OCI-LY1 (cell line): ENCODE data around the gene CRY2.

ENCODE experiments used
- H2AFZ ChIP-seq: fragments of 200-600 bp; sonication (generic), shearing (Covaris generic); 2 replicates; pipeline ENCODE4 v1.6.0; 2014; ENCODE audit warnings: antibody characterized with exemption, mild to moderate bottlenecking, low read length
- H3F3A ChIP-seq: fragments of 200-600 bp; sonication (generic), shearing (Covaris generic); 2 replicates; pipeline ENCODE4 v1.6.0; 2014; ENCODE audit warnings: mild to moderate bottlenecking, antibody characterized with exemption, low read length, moderate library complexity; ENCODE audit not compliant: insufficient read depth
- H3K27ac ChIP-seq: fragments of 200-600 bp; sonication (generic); 2 replicates; pipeline ENCODE4 v1.5.1; 2014; ENCODE audit warnings: low read length, mixed run types, mild to moderate bottlenecking, low read depth; ENCODE audit not compliant: poor library complexity, severe bottlenecking
- H3K27me3 ChIP-seq: fragments of 200-600 bp; sonication (generic); 2 replicates; pipeline ENCODE4 v1.6.0; 2014; ENCODE audit warnings: antibody characterized with exemption, mild to moderate bottlenecking, low read length, moderate library complexity; ENCODE audit not compliant: insufficient read depth
- H3K36me3 ChIP-seq: fragments of 200-600 bp; sonication (generic); 2 replicates; pipeline ENCODE4 v1.6.1; 2014; ENCODE audit warnings: mild to moderate bottlenecking, antibody characterized with exemption, low read length, moderate library complexity, mixed read lengths; ENCODE audit not compliant: insufficient read depth
- H3K4me1 ChIP-seq: fragments of 200-600 bp; sonication (generic); 2 replicates; pipeline ENCODE4 v1.5.1; 2014; ENCODE audit warnings: mild to moderate bottlenecking, low read length, moderate library complexity; ENCODE audit not compliant: insufficient read depth, severe bottlenecking
- H3K4me2 ChIP-seq: fragments of 200-600 bp; sonication (generic), shearing (Covaris generic); 2 replicates; pipeline ENCODE4 v1.6.1; 2014; ENCODE audit warnings: low read length
- H3K4me3 ChIP-seq: fragments of 200-600 bp; sonication (generic); 2 replicates; pipeline ENCODE4 v1.5.1; 2014; ENCODE audit warnings: low read length, low read depth, mild to moderate bottlenecking, mixed read lengths; ENCODE audit not compliant: poor library complexity, severe bottlenecking
- H3K79me2 ChIP-seq: fragments of 200-600 bp; shearing (Covaris generic); 2 replicates; pipeline ENCODE4 v1.6.1; 2016; ENCODE audit warnings: mixed run types, low read length, mixed read lengths; ENCODE audit not compliant: insufficient read depth
- H3K9ac ChIP-seq: fragments of 200-600 bp; sonication (generic), shearing (Covaris generic); 2 replicates; pipeline ENCODE4 v1.6.1; 2014; ENCODE audit warnings: mild to moderate bottlenecking, low read length, mixed read lengths
- H3K9me2 ChIP-seq: fragments of 200-600 bp; sonication (generic), shearing (Covaris generic); 2 replicates; pipeline ENCODE4 v1.6.1; 2014; ENCODE audit warnings: low read depth, mild to moderate bottlenecking, low read length, mixed read lengths
- H3K9me3 ChIP-seq: fragments of 200-600 bp; shearing (Covaris generic); 2 replicates; pipeline ENCODE4 v1.6.1; 2014; ENCODE audit warnings: low read length, mixed read lengths
- H4K20me1 ChIP-seq: fragments of 200-600 bp; sonication (generic), shearing (Covaris generic); 2 replicates; pipeline ENCODE4 v1.6.0; 2016; ENCODE audit warnings: mild to moderate bottlenecking, low read length; ENCODE audit not compliant: insufficient read depth
- EZH2 ChIP-seq: fragments of 200-600 bp; sonication (generic), shearing (Covaris generic); IDR thresholded peaks from 2 replicates; pipeline ENCODE4 v1.8.0; 2017; ENCODE audit warnings: borderline replicate concordance, mixed run types, mild to moderate bottlenecking, antibody characterized with exemption, low read length, moderate library complexity, mixed read lengths
- TF ChIP-seq, protein P1 (sequence below): fragments of 200-600 bp; sonication (generic), shearing (Covaris generic); IDR thresholded peaks from 2 replicates; pipeline ENCODE4 v1.5.1; 2017; ENCODE audit warnings: mild to moderate bottlenecking, antibody characterized with exemption, low read length, moderate library complexity, mixed read lengths

The CRY2 gene

GRCh38 chr11:45884596-45885185, 37.4 kb downstream of the CRY2 start:
- Histone ChIP-seq H3K4me1 (peaks cover 9% of the 10 kb centered on the region), H3K9me2 (no peaks in the 10 kb centered on the region), H4K20me1 (no peaks in the 10 kb centered on the region), H3F3A (no peaks in the 10 kb centered on the region), H3K27me3 (no peaks in the 10 kb centered on the region), H3K4me3 (peak overlapping the region; percentile 55), H3K79me2 (no peaks in the 10 kb centered on the region), H3K36me3 (no peaks in the 10 kb centered on the region), H3K9me3 (no peaks in the 10 kb centered on the region), H3K4me2 (peak overlapping the region; percentile 72), H3K9ac (no peak overlapping the region), H3K27ac (no peak overlapping the region), H2AFZ (no peak overlapping the region)
- TF ChIP-seq, protein P1, sequence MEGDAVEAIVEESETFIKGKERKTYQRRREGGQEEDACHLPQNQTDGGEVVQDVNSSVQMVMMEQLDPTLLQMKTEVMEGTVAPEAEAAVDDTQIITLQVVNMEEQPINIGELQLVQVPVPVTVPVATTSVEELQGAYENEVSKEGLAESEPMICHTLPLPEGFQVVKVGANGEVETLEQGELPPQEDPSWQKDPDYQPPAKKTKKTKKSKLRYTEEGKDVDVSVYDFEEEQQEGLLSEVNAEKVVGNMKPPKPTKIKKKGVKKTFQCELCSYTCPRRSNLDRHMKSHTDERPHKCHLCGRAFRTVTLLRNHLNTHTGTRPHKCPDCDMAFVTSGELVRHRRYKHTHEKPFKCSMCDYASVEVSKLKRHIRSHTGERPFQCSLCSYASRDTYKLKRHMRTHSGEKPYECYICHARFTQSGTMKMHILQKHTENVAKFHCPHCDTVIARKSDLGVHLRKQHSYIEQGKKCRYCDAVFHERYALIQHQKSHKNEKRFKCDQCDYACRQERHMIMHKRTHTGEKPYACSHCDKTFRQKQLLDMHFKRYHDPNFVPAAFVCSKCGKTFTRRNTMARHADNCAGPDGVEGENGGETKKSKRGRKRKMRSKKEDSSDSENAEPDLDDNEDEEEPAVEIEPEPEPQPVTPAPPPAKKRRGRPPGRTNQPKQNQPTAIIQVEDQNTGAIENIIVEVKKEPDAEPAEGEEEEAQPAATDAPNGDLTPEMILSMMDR = no peak
- TF ChIP-seq EZH2 = no peak

DNA sequence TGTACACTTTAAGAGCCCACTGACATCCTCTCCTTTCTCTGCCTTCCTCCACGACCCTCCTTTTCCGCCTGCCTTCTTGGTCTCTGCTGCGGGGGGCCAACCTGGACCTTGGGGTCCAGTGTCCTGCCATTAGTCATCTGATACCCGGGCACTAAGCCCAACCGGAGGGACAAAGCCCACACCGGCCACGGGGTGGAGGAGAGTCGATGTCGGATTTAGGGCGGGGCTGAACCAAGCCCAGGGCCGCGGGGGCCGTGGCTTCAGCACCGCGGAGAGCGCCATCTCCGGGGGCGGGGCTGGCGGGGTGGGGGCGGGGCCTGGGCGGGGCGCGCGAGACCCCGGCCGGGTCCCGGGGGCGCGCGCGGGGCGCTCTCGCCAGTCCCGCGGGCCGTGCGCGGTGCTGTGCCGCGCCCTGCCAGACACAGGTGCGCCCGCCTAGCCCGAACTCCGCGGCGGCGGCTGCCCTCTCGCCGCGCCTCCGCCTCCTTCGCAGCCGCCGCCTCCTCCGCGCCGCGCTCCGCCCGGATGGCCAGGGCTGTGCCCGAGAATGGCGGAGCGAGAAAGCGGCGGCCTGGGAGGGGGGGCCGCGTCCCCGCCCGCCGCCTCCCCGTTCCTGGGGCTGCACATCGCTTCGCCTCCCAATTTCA, 38.1 kb downstream of the CRY2 start, which contains the start of gene MAPK8IP1:
TSS of gene MAPK8IP1 (plus strand) at position 378 of the 647 bp plus-strand sequence. CDS start at position 548, 170 bp downstream.
- H3F3A ChIP-seq = no peaks in the 10 kb centered on the region
- peak within 1 kb of the TSS; percentile 37; the same call in 1 of the 2 replicates for H3K9ac ChIP-seq
- no peaks in the 10 kb centered on the region for H3K36me3 ChIP-seq
- no peak within 1 kb of the TSS for H2AFZ ChIP-seq
- no peaks in the 10 kb centered on the region for H3K9me3 ChIP-seq
- no peaks in the 10 kb centered on the region for H3K79me2 ChIP-seq
- no peak within 1 kb of the TSS for H3K27ac ChIP-seq
- H3K9me2 ChIP-seq = no peaks in the 10 kb centered on the region
- H3K4me3 ChIP-seq = peak within 1 kb of the TSS; percentile 59
- H3K4me1 ChIP-seq = peaks cover 9% of the 10 kb centered on the region
- TF ChIP-seq, protein P1 = no peak
- no peak for TF ChIP-seq EZH2
- no peaks in the 10 kb centered on the region for H4K20me1 ChIP-seq
- H3K27me3 ChIP-seq = no peaks in the 10 kb centered on the region
- H3K4me2 ChIP-seq = peak within 1 kb of the TSS; percentile 80

- Histone ChIP-seq H3K27me3 (no peaks in the 10 kb centered on the region), H4K20me1 (no peaks in the 10 kb centered on the region), H3K9me2 (no peaks in the 10 kb centered on the region), H3K9ac (peak overlapping the region; percentile 37; the same call in 1 of the 2 replicates), H3K79me2 (no peaks in the 10 kb centered on the region), H3K4me2 (peak overlapping the region; percentile 80), H3K36me3 (no peaks in the 10 kb centered on the region), H3K4me1 (peaks cover 9% of the 10 kb centered on the region), H2AFZ (no peak overlapping the region), H3F3A (no peaks in the 10 kb centered on the region), H3K27ac (no peak overlapping the region), H3K4me3 (peak overlapping the region; percentile 59), H3K9me3 (no peaks in the 10 kb centered on the region)
- no peak for TF ChIP-seq EZH2
- TF ChIP-seq, protein P1 = no peak
Observed at GRCh38 chr11:45885921-45886721, 38.8 kb downstream of the CRY2 start.
